ENCODE measurements around the gene SHANK1. TPM values are rescaled to one million over a fixed set of nuclear protein-coding genes. Genes with fewer than 3 reads are reported as not detected.
"Not testable (repeated sequence)": the region's sequence is repeated elsewhere in the genome, so short reads cannot be mapped to it uniquely, and the experiment has no call there.

The SHANK1 gene
- total RNA-seq, 1 donor: 7.8 TPM

GRCh38 chr19:50626795-50627194 is 92.8 kb downstream of the SHANK1 start:
- no peak for TF ChIP-seq CTCF (IDR thresholded peaks at IDR 0.05; ENCODE audit: insufficient read depth, low read depth, low read length)
- DNase-seq (ENCODE audit: low read depth): no peak

DNA sequence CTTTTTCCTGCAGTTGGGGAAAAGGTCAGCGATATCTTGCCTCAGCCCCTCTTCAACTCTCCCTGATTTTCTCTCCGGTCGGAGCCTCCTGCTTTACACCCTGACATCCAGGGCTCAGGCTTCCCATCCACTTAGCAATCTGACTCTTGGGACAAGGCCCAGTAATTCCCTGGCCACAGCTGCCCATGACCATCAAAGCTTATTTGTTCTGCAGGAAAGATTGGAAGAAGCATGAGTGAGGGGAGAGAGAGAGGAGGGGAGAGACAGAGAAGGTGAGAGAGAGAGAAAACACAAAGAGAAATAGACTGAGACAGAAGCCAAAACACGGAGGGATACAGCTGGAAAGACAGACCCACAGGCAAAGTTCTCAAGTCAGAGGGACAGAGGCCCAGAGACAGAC is 93.6 kb downstream of the SHANK1 start:
- no peak for DNase-seq (ENCODE audit: low read depth)
- TF ChIP-seq CTCF (IDR thresholded peaks at IDR 0.05; ENCODE audit: insufficient read depth, low read depth, low read length): no peak
- no peak overlapping the region for H3K4me3 ChIP-seq (ENCODE audit: low read depth, low read length)

More at GRCh38 chr19:50626795-50627194, 92.8 kb downstream of the SHANK1 start:
- no peak overlapping the region for H3K4me3 ChIP-seq (ENCODE audit: low read depth, low read length)

DNA sequence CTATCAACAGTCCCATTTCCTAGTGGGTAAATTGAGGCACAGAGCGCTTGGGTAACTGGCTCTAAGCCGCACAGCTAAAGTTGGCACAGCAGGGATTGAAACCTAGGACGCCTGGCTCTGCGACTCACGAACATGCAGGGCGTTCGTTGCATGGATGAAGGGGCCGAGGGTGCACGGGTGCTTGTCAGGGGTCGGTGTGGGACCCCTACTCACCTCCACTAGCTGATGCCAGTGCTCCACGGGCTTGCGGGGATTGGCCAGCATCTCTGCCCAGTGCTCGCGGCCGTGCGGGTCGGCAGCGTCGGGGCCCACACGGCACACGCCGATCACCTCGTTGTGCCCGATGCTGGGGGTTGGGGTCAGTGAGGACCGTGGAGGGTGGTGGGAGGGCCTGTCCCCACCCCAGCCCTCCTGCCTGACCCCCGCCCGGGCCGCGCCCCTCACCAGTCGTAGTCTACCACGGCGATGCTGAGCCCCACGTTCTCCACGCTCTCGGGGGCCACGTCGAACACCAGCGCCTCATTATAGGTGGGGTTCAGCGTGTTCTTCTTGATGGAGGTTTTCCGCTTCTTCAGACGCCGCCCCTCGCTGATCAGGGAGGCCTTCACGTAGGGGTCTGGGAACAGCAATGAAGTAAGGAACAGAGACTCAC is 94.5 kb downstream of the SHANK1 start:
- DNase-seq (ENCODE audit: low read depth): no peak
- H3K4me3 ChIP-seq (ENCODE audit: low read depth, low read length): no peak overlapping the region
- no peak for TF ChIP-seq CTCF (IDR thresholded peaks at IDR 0.05; ENCODE audit: insufficient read depth, low read depth, low read length)

DNA sequence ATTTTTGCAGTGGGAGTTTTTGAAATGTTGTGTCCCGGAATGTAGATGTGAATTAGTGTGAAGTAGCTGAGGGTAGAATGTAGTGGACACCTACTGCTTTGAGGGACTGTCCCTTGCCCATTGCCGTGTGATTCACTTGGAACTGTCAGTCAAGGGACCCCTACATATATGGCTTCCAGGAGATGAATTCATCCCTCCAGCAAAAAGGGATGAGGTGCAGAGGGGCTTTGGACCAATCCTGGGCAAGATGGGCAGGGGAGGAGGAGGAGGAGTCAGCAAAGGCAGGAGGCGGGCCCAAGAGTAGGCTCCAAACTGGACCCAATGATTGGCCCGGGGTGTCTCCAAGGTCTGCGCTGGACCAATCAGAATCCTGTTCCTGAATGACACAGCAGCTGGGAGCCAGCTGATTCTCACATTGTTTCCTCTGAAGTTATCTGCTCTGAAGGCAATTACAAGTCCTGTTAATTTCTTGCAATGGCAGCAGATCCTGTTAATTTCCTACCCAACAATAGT is 99.2 kb downstream of the SHANK1 start:
- not testable (repeated sequence) for DNase-seq (ENCODE audit: low read depth); H3K4me3 ChIP-seq (ENCODE audit: low read depth, low read length)

GRCh38 chr19:50619184-50619583 is 100.4 kb downstream of the SHANK1 start:
- not testable (repeated sequence) for H3K4me3 ChIP-seq (ENCODE audit: low read depth, low read length); DNase-seq (ENCODE audit: low read depth)

- not testable (repeated sequence) for DNase-seq (ENCODE audit: low read depth); H3K4me3 ChIP-seq (ENCODE audit: low read depth, low read length)
Measured at GRCh38 chr19:50618379-50618778, 101.2 kb downstream of the SHANK1 start.

DNA sequence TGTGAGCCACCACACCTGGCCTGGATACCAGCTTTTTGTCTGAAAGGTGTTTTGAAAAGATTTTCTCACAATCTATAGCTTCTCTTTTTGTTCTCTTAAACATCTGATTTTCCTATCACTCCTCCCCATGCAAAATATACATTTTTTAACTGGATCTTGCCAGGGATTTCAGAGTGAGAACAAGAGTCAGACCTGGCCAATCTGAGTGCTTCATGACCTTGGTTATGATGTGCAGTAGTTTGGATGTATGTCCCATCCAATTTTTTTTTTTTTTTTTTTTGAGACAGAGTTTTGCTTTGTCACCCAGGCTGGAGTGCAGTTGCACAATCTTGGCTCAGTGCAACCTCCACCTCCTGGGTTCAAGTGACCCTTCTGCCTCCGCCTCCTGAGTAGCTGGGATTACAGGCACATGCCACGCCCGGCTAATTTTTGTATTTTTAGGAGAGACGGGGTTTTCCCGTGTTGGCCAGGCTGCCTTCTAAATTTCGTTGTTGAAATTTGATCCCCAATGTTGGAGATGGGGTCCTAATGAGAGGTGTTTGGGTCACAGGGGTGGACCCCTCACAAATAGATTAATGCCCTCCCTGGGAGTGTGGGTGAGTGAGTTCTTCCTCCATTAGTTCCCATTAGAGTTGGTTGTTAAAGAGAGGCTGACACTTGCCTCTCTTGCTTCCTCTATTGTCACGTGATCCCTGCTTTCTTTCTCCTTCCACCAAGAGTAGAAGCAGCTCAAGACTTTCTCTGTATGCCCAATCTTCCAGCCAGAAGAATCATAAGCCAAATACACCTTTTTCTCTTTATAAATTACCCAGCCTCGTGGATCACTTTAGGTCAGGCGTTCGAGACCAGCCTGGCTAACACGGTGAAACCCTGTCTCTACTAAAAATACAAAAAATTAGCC is 106.8 kb downstream of the SHANK1 start:
- H3K4me3 ChIP-seq (ENCODE audit: low read depth, low read length); DNase-seq (ENCODE audit: low read depth): not testable (repeated sequence)

Other genes starting within 250 kb of the SHANK1 start
- gene EMC10, start 243.3 kb downstream of the SHANK1 start, total RNA-seq: 38.7 and 40.6 TPM in 2 replicates
- gene GARIN5A, start 243.0 kb downstream of the SHANK1 start, total RNA-seq: 0.32 TPM in 1 of 2 replicates, not detected in the other
- gene JOSD2, start 208.6 kb downstream of the SHANK1 start, total RNA-seq: 22.9 and 30.0 TPM in 2 replicates
- gene ASPDH, start 205.9 kb downstream of the SHANK1 start, total RNA-seq: not detected in 2 replicates
- under 0.01 TPM in 1 of 2 replicates, not detected in the other for gene LRRC4B, start 151.4 kb downstream of the SHANK1 start, total RNA-seq
- gene SYT3, start 79.9 kb downstream of the SHANK1 start, total RNA-seq: under 0.01 TPM in 1 of 2 replicates, not detected in the other
- 0.97 TPM in 1 of 2 replicates, not detected in the other for gene C19orf81, start 70.4 kb downstream of the SHANK1 start, total RNA-seq
- gene CLEC11A, start 3.6 kb upstream of the SHANK1 start, total RNA-seq: 18.6 and 25.4 TPM in 2 replicates
- not detected in 2 replicates for gene GPR32, start 50.7 kb upstream of the SHANK1 start, total RNA-seq
- gene ACP4, start 70.6 kb upstream of the SHANK1 start, total RNA-seq: not detected in 2 replicates
- not detected in 2 replicates for gene KLK1, start 104.0 kb upstream of the SHANK1 start, total RNA-seq
- gene KLK15, start 113.8 kb upstream of the SHANK1 start, total RNA-seq: not detected in 2 replicates
- not detected in 2 replicates for gene KLK3, start 135.1 kb upstream of the SHANK1 start, total RNA-seq
- gene KLK2, start 153.6 kb upstream of the SHANK1 start, total RNA-seq: not detected in 2 replicates
- gene KLK4, start 191.6 kb upstream of the SHANK1 start, total RNA-seq: not detected in 2 replicates
- not detected in 2 replicates for gene KLK5, start 233.2 kb upstream of the SHANK1 start, total RNA-seq
- not detected in 2 replicates for gene KLK6, start 249.8 kb upstream of the SHANK1 start, total RNA-seq